WTC11 (cell line): ENCODE results near the gene ZNF592. TPM values are rescaled to one million over a fixed set of nuclear protein-coding genes. Genes with fewer than 3 reads are reported as not detected.

Experiments
- ATAC-seq: fragments of 200-7000 bp; cut with Tn5 transposase; 2 replicates; pipeline ENCODE4 v1.10.0; 2021; ENCODE audit warnings: mild to moderate bottlenecking, moderate library complexity
- CTCF ChIA-PET: fragments of 300-600 bp; sonication (Branson Sonifier 250); formaldehyde crosslinking; loops from one replicate; lab custom pipeline; 2021; ENCODE audit warnings: antibody characterized with exemption; lab: Charles Lee
- POLR2A ChIA-PET: fragments of 350-600 bp; sonication (Branson Sonifier 250); formaldehyde crosslinking; loops from one replicate; lab custom pipeline; 2021; ENCODE audit warnings: antibody characterized with exemption; lab: Charles Lee
- DNase-seq: peaks from one replicate; pipeline ENCODE4 v3.0.0; 2021; ENCODE audit warnings: low spot score
- H3K27ac Mint-ChIP-seq: 2 replicates; pipeline ENCODE4 v1.8.0; 2021; ENCODE audit warnings: mixed read lengths
- H3K27me3 Mint-ChIP-seq: 2 replicates; pipeline ENCODE4 v1.8.0; 2021; ENCODE audit warnings: low read depth, mild to moderate bottlenecking, moderate library complexity, mixed read lengths
- H3K36me3 Mint-ChIP-seq: 2 replicates; pipeline ENCODE4 v1.8.0; 2021; ENCODE audit warnings: mixed read lengths
- H3K4me1 Mint-ChIP-seq: 2 replicates; pipeline ENCODE4 v1.8.0; 2022; ENCODE audit warnings: mixed read lengths
- H3K4me3 Mint-ChIP-seq: 2 replicates; pipeline ENCODE4 v1.8.0; 2021; ENCODE audit warnings: mild to moderate bottlenecking, moderate library complexity, mixed read lengths
- H3K9me3 Mint-ChIP-seq: 2 replicates; pipeline ENCODE4 v1.8.0; 2021; ENCODE audit warnings: mixed read lengths
- ATF1 ChIP-seq: sonication (generic); formaldehyde crosslinking; IDR thresholded peaks from 2 replicates; pipeline ENCODE4 v1.8.1; 2023; ENCODE audit warnings: mild to moderate bottlenecking, moderate library complexity, missing genetic modification reagents
- ELF4 ChIP-seq: sonication (generic); formaldehyde crosslinking; IDR thresholded peaks from 2 replicates; pipeline ENCODE4 v1.8.1; 2022; ENCODE audit warnings: low read depth, mild to moderate bottlenecking, moderate library complexity, missing genetic modification reagents
- ESRRA ChIP-seq: sonication (generic); formaldehyde crosslinking; IDR thresholded peaks from 2 replicates; pipeline ENCODE4 v1.8.1; 2022; ENCODE audit warnings: mild to moderate bottlenecking, missing genetic modification reagents, borderline replicate concordance
- FOXJ3 ChIP-seq: sonication (generic); formaldehyde crosslinking; IDR thresholded peaks from 2 replicates; pipeline ENCODE4 v1.9.0; 2021; ENCODE audit warnings: missing genetic modification reagents, mild to moderate bottlenecking, borderline replicate concordance
- GRHL2 ChIP-seq: fragments of 250-450 bp; sonication (Bioruptor Pico); IDR thresholded peaks from 2 replicates; pipeline ENCODE4 v1.8.0; 2022; ENCODE audit warnings: mild to moderate bottlenecking, moderate library complexity; ENCODE audit not compliant: insufficient replicate concordance, severe bottlenecking
- HMGA2 ChIP-seq: fragments of 250-450 bp; sonication (Bioruptor Pico); IDR thresholded peaks from 2 replicates; pipeline ENCODE4 v1.4.0; 2021; ENCODE audit warnings: mild to moderate bottlenecking, moderate library complexity
- HMGXB4 ChIP-seq: sonication (generic); formaldehyde crosslinking; IDR thresholded peaks from 2 replicates; pipeline ENCODE4 v1.8.1; 2023; ENCODE audit warnings: mild to moderate bottlenecking, moderate library complexity, missing genetic modification reagents
- IRF2 ChIP-seq: sonication (generic); formaldehyde crosslinking; IDR thresholded peaks from 2 replicates; pipeline ENCODE4 v1.8.0; 2022; ENCODE audit warnings: low read depth, missing genetic modification reagents, borderline replicate concordance
- MYBL2 ChIP-seq: sonication (generic); formaldehyde crosslinking; IDR thresholded peaks from 2 replicates; pipeline ENCODE4 v1.8.1; 2023; ENCODE audit warnings: mild to moderate bottlenecking, moderate library complexity, missing genetic modification reagents
- NFATC4 ChIP-seq: fragments of 250-450 bp; sonication (Bioruptor Pico); IDR thresholded peaks from 2 replicates; pipeline ENCODE4 v1.9.0; 2021; ENCODE audit warnings: mild to moderate bottlenecking
- NFE2L1 ChIP-seq: sonication (generic); formaldehyde crosslinking; IDR thresholded peaks from 2 replicates; pipeline ENCODE4 v1.8.1; 2023; ENCODE audit warnings: missing genetic modification reagents
- NR2C2 ChIP-seq: sonication (generic); formaldehyde crosslinking; IDR thresholded peaks from 2 replicates; pipeline ENCODE4 v1.8.0; 2022; ENCODE audit warnings: mild to moderate bottlenecking, missing genetic modification reagents
- NR3C1 ChIP-seq: sonication (generic); formaldehyde crosslinking; conservative IDR thresholded peaks from 2 replicates; pipeline ENCODE4 v1.8.1; 2023; ENCODE audit warnings: low read depth, mild to moderate bottlenecking, missing genetic modification reagents
- OVOL2 ChIP-seq: fragments of 250-450 bp; sonication (Bioruptor Pico); IDR thresholded peaks from 2 replicates; pipeline ENCODE4 v1.9.0; 2021; ENCODE audit warnings: mild to moderate bottlenecking, borderline replicate concordance
- RELA ChIP-seq: sonication (generic); formaldehyde crosslinking; IDR thresholded peaks from 2 replicates; pipeline ENCODE4 v1.8.1; 2022; ENCODE audit warnings: missing genetic modification reagents, mild to moderate bottlenecking, borderline replicate concordance
- SMAD3 ChIP-seq: sonication (generic); formaldehyde crosslinking; IDR thresholded peaks from 2 replicates; pipeline ENCODE4 v1.8.0; 2022; ENCODE audit warnings: missing genetic modification reagents, mild to moderate bottlenecking, borderline replicate concordance
- TEAD4 ChIP-seq: sonication (generic); formaldehyde crosslinking; IDR thresholded peaks from 2 replicates; pipeline ENCODE4 v1.8.0; 2022; ENCODE audit warnings: mild to moderate bottlenecking, missing genetic modification reagents
- ZNF121 ChIP-seq: sonication (generic); formaldehyde crosslinking; IDR thresholded peaks from 2 replicates; pipeline ENCODE4 v1.8.0; 2023; ENCODE audit warnings: missing genetic modification reagents
- ZNF263 ChIP-seq: sonication (generic); formaldehyde crosslinking; IDR thresholded peaks from 2 replicates; pipeline ENCODE4 v1.8.1; 2022; ENCODE audit warnings: low read depth, mild to moderate bottlenecking, moderate library complexity, missing genetic modification reagents
- ZNF423 ChIP-seq: fragments of 250-450 bp; sonication (Bioruptor Pico); IDR thresholded peaks from 2 replicates; pipeline ENCODE4 v2.1.2; 2022; ENCODE audit warnings: mild to moderate bottlenecking, moderate library complexity
- total RNA-seq: library from RNA; stranded (reverse); gene quantifications from 3 replicates; pipeline ENCODE4 v1.2.3, GENCODE V29; 2021
- TF ChIP-seq, protein P1 (sequence below): sonication (generic); formaldehyde crosslinking; IDR thresholded peaks from 2 replicates; pipeline ENCODE4 v1.8.0; 2023; ENCODE audit warnings: mild to moderate bottlenecking, missing genetic modification reagents
- TF ChIP-seq, protein P2 (sequence below): sonication (generic); formaldehyde crosslinking; conservative IDR thresholded peaks from 2 replicates; pipeline ENCODE4 v1.8.1; 2023; ENCODE audit warnings: mild to moderate bottlenecking, low read depth, missing genetic modification reagents, moderate library complexity
- TF ChIP-seq, protein P3 (sequence below): sonication (generic); formaldehyde crosslinking; IDR thresholded peaks from 2 replicates; pipeline ENCODE4 v1.8.0; 2023; ENCODE audit warnings: missing genetic modification reagents
- TF ChIP-seq, protein P4 (sequence below): sonication (generic); formaldehyde crosslinking; IDR thresholded peaks from 2 replicates; pipeline ENCODE4 v1.8.0; 2022; ENCODE audit warnings: mild to moderate bottlenecking, missing genetic modification reagents

ZNF592 gene
- total RNA-seq, 1 experiment from 2014 or later = 28.0 TPM

GRCh38 chr15:84783493-84784251 is 35.3 kb downstream of the ZNF592 start:
- H3K27ac Mint-ChIP-seq = peak overlapping the region; percentile 69
- CTCF ChIA-PET = interaction anchor here (0.7 to 1.3 kb wide), 5 partner anchors 12 to 68 kb away, joined by 3 to 6 read pairs (median 4); partner anchors contain the start of gene SEC11A
- no peak for TF ChIP-seq ESRRA (CRISPR knock-in tag)
- TF ChIP-seq TEAD4 = no peak
- TF ChIP-seq, protein P1, sequence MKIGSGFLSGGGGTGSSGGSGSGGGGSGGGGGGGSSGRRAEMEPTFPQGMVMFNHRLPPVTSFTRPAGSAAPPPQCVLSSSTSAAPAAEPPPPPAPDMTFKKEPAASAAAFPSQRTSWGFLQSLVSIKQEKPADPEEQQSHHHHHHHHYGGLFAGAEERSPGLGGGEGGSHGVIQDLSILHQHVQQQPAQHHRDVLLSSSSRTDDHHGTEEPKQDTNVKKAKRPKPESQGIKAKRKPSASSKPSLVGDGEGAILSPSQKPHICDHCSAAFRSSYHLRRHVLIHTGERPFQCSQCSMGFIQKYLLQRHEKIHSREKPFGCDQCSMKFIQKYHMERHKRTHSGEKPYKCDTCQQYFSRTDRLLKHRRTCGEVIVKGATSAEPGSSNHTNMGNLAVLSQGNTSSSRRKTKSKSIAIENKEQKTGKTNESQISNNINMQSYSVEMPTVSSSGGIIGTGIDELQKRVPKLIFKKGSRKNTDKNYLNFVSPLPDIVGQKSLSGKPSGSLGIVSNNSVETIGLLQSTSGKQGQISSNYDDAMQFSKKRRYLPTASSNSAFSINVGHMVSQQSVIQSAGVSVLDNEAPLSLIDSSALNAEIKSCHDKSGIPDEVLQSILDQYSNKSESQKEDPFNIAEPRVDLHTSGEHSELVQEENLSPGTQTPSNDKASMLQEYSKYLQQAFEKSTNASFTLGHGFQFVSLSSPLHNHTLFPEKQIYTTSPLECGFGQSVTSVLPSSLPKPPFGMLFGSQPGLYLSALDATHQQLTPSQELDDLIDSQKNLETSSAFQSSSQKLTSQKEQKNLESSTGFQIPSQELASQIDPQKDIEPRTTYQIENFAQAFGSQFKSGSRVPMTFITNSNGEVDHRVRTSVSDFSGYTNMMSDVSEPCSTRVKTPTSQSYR = no peak
- TF ChIP-seq NFATC4 (CRISPR knock-in tag) = no peak
- TF ChIP-seq, protein P2, sequence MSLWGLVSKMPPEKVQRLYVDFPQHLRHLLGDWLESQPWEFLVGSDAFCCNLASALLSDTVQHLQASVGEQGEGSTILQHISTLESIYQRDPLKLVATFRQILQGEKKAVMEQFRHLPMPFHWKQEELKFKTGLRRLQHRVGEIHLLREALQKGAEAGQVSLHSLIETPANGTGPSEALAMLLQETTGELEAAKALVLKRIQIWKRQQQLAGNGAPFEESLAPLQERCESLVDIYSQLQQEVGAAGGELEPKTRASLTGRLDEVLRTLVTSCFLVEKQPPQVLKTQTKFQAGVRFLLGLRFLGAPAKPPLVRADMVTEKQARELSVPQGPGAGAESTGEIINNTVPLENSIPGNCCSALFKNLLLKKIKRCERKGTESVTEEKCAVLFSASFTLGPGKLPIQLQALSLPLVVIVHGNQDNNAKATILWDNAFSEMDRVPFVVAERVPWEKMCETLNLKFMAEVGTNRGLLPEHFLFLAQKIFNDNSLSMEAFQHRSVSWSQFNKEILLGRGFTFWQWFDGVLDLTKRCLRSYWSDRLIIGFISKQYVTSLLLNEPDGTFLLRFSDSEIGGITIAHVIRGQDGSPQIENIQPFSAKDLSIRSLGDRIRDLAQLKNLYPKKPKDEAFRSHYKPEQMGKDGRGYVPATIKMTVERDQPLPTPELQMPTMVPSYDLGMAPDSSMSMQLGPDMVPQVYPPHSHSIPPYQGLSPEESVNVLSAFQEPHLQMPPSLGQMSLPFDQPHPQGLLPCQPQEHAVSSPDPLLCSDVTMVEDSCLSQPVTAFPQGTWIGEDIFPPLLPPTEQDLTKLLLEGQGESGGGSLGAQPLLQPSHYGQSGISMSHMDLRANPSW = no peak
- TF ChIP-seq ZNF423 = 0 out of 2 replicates have a peak, but pooled peaks have one; percentile 19
- TF ChIP-seq FOXJ3 (CRISPR knock-in tag) = no peak
- TF ChIP-seq, all 79 proteins: peak for 1
- Mint-ChIP-seq H3K9me3 (no peaks in the 10 kb centered on the region), H3K4me3 (no peak overlapping the region), H3K36me3 (peaks cover 31% of the 10 kb centered on the region), H3K4me1 (peaks cover 18% of the 10 kb centered on the region), H3K27me3 (no peaks in the 10 kb centered on the region)
- DNase-seq (peak; percentile 65), ATAC-seq (peak; percentile 79)
- POLR2A ChIA-PET = interaction anchor here (0.5 kb wide), 1 partner anchor 134 kb away, joined by 3 read pairs; no protein-coding TSS in a partner anchor

DNA sequence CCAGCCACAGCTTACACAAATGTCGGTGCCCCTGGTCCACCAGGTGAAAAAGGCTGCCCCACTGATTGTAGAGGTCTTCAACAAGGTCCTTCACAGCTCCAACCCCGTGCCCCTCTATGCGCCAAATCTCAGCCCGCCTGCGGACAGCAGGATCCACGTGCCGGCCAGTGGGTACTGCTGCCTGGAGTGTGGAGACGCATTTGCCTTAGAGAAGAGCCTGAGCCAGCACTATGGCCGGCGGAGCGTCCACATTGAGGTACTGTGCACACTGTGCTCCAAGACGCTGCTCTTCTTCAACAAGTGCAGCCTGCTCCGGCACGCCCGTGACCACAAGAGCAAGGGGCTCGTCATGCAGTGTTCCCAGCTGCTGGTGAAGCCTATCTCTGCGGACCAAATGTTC is 35.9 kb downstream of the ZNF592 start:
- DNase-seq (no peak), ATAC-seq (no peak)
- no peak overlapping the region for H3K4me3 Mint-ChIP-seq
- H3K27me3 Mint-ChIP-seq = no peaks in the 10 kb centered on the region
- ChIA-PET CTCF (interaction anchor here (0.7 to 1.3 kb wide), 4 partner anchors 12 to 68 kb away, joined by 3 to 6 read pairs (median 4); partner anchors contain the start of gene SEC11A), POLR2A (no interaction called here)
- H3K4me1 Mint-ChIP-seq = peaks cover 17% of the 10 kb centered on the region
- no peak for TF ChIP-seq ZNF263
- TF ChIP-seq NFE2L1 (CRISPR knock-in tag) = no peak
- no peak for TF ChIP-seq MYBL2 (CRISPR knock-in tag)
- TF ChIP-seq SMAD3 = no peak
- TF ChIP-seq HMGXB4 (CRISPR knock-in tag) = no peak
- TF ChIP-seq, protein P3, sequence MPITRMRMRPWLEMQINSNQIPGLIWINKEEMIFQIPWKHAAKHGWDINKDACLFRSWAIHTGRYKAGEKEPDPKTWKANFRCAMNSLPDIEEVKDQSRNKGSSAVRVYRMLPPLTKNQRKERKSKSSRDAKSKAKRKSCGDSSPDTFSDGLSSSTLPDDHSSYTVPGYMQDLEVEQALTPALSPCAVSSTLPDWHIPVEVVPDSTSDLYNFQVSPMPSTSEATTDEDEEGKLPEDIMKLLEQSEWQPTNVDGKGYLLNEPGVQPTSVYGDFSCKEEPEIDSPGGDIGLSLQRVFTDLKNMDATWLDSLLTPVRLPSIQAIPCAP (CRISPR knock-in tag) = no peak
- TF ChIP-seq ATF1 (CRISPR knock-in tag) = no peak
- TF ChIP-seq, protein P4, sequence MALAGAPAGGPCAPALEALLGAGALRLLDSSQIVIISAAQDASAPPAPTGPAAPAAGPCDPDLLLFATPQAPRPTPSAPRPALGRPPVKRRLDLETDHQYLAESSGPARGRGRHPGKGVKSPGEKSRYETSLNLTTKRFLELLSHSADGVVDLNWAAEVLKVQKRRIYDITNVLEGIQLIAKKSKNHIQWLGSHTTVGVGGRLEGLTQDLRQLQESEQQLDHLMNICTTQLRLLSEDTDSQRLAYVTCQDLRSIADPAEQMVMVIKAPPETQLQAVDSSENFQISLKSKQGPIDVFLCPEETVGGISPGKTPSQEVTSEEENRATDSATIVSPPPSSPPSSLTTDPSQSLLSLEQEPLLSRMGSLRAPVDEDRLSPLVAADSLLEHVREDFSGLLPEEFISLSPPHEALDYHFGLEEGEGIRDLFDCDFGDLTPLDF (CRISPR knock-in tag) = no peak
- TF ChIP-seq RELA (CRISPR knock-in tag) = no peak
- no peak for TF ChIP-seq NR3C1 (CRISPR knock-in tag)
- TF ChIP-seq IRF2 (CRISPR knock-in tag) = no peak
- no peak for TF ChIP-seq NR2C2
- TF ChIP-seq ELF4 (CRISPR knock-in tag) = no peak
- TF ChIP-seq ESRRA (CRISPR knock-in tag) = no peak
- TF ChIP-seq GRHL2 (CRISPR knock-in tag) = no peak
- no peak for TF ChIP-seq HMGA2 (CRISPR knock-in tag)
- TF ChIP-seq ZNF121 (CRISPR knock-in tag) = no peak
- TF ChIP-seq OVOL2 (CRISPR knock-in tag) = no peak
- H3K27ac Mint-ChIP-seq = peak overlapping the region; percentile 69
- H3K36me3 Mint-ChIP-seq = peaks cover 31% of the 10 kb centered on the region
- no peaks in the 10 kb centered on the region for H3K9me3 Mint-ChIP-seq
